Activated naive CD4-positive, alpha-beta T cell treated with anti-CD3 and anti-CD28 coated beads for 36 hours (primary cell): ENCODE data around the gene SCART1. TPM values are rescaled to one million over a fixed set of nuclear protein-coding genes. Genes with fewer than 3 reads are reported as not detected.
"Not testable (repeated sequence)": the region's sequence is repeated elsewhere in the genome, so short reads cannot be mapped to it uniquely, and the experiment has no call there.

Experiments used
- CTCF ChIA-PET: fragments of 350-600 bp; sonication (Branson Sonifier 250); formaldehyde crosslinking; loops from one replicate; lab custom pipeline; 2021; ENCODE audit warnings: antibody characterized with exemption; lab: Charles Lee
- DNase-seq: peaks from one replicate; pipeline ENCODE4 v3.0.0-alpha.2; 2020
- H3K27ac Mint-ChIP-seq: one replicate; pipeline ENCODE4 v1.8.0; 2021; ENCODE audit warnings: mild to moderate bottlenecking, mixed read lengths
- H3K27me3 Mint-ChIP-seq: one replicate; pipeline ENCODE4 v1.8.0; 2021; ENCODE audit warnings: low read depth, mixed read lengths
- H3K36me3 Mint-ChIP-seq: one replicate; pipeline ENCODE4 v1.8.0; 2021; ENCODE audit warnings: low read depth, mixed read lengths
- H3K4me1 Mint-ChIP-seq: one replicate; pipeline ENCODE4 v1.8.0; 2021; ENCODE audit warnings: low read depth, mixed read lengths
- H3K4me3 Mint-ChIP-seq: one replicate; pipeline ENCODE4 v1.8.0; 2021; ENCODE audit warnings: mild to moderate bottlenecking, moderate library complexity, mixed read lengths
- H3K9me3 Mint-ChIP-seq: one replicate; pipeline ENCODE4 v1.8.0; 2021; ENCODE audit warnings: mixed read lengths
- intact Hi-C: fragments of 100-400 bp; cut with micrococcal nuclease; formaldehyde crosslinking; loops from one replicate; pipeline ENCODE4 v1.15.1; 2023
- total RNA-seq, 2 experiments: library from RNA; stranded (reverse); gene quantifications; one replicate each; pipeline ENCODE4 v1.2.3, GENCODE V29; 2021

Gene SCART1
- total RNA-seq, 2 experiments from 2014 or later, result 1.5 to 1.6 TPM

DNA sequence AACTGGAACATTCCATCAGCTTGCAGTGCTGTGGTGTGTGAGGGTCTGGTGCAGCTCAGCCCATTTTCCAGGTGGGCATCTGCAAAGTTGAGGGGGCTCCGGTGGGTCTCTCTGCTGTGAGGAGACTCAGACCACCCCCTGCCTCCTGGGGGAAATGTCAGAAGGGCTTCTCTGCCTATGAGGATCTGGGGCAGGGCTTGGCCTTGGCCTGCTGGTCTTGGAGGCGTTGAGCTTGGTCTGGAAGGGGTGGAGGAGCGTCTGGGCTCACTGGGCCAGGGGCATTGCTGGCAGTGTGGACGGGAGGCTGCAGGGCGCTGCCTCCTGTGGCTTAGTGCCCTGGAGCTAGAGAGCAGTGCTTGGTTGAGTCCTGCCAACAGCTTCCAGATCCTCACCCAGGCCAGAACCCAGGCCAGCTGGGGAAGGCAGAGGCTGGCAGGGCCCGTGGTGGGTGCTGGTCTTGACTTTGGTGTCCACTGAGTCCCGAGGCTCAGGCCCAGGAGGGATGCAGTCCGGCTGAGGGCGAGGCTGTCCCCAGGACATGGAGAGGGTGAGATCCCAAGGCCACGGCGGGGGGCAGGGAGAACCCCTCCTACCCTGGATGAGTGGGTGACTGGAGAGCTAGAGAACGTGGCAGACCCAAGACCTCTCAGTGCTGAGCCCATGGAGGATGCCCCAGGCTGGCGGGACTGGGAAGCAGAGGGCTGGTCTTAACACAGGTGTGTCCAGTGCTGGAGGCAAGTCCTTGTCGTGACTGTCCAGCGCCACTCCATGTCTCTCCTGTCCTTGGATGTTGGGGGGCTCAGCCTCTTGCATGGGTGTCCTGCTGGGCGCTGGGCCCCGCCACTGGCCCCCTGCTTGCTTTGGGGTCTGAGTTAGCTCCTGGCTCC, 32.2 kb upstream of the SCART1 start:
- H3K4me1 Mint-ChIP-seq, result peaks cover 2% of the 10 kb centered on the region
- DNase-seq, result no peak
- H3K9me3 Mint-ChIP-seq, result no peaks in the 10 kb centered on the region
- peaks cover 8% of the 10 kb centered on the region for H3K36me3 Mint-ChIP-seq
- H3K27ac Mint-ChIP-seq, result no peak overlapping the region
- no peaks in the 10 kb centered on the region for H3K27me3 Mint-ChIP-seq
- H3K4me3 Mint-ChIP-seq, result no peak overlapping the region
- intact Hi-C loops, result no loop called here
- CTCF ChIA-PET, result interaction anchor here (0.7 to 1.0 kb wide), 3 partner anchors 10 to 92 kb away, joined by 3 to 5 read pairs (median 4); no protein-coding TSS in a partner anchor

DNA sequence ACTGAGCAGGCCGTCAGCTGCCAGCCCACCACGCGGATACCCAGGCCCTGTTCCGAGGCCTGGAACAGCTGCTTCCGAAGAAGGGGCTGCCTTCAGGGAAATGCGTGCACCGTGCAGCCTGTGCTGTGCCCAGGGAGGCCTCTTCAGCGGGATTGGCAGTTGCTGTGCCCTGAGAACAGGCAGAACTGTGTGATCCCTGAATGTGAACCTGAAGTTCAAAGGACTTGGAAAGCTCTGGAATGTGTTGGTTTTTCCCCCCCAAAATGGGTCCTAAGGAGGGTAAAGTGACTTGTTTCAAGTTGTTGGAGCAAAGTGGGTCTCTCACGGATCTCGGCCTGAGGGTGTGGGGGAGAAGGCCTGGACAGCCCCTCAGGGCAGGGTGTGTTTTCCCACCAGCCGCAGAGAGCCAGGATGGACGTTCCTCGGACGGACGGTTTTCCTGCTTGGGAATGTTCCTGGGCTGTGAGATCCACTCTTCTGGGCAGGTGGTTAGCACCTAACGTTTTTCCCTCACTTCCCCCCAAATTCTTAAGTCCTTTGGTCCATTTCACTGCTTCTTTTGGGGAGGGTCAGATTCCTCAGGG, 31.4 kb upstream of the SCART1 start:
- no peak for DNase-seq
- no peak overlapping the region for H3K27ac Mint-ChIP-seq
- peaks cover 2% of the 10 kb centered on the region for H3K4me1 Mint-ChIP-seq
- H3K9me3 Mint-ChIP-seq, result no peaks in the 10 kb centered on the region
- CTCF ChIA-PET, result interaction anchor here (0.7 to 1.0 kb wide), 3 partner anchors 10 to 93 kb away, joined by 3 to 5 read pairs (median 4); no protein-coding TSS in a partner anchor
- no peaks in the 10 kb centered on the region for H3K27me3 Mint-ChIP-seq
- peaks cover 8% of the 10 kb centered on the region for H3K36me3 Mint-ChIP-seq
- intact Hi-C loops, result no loop called here
- H3K4me3 Mint-ChIP-seq, result no peak overlapping the region

DNA sequence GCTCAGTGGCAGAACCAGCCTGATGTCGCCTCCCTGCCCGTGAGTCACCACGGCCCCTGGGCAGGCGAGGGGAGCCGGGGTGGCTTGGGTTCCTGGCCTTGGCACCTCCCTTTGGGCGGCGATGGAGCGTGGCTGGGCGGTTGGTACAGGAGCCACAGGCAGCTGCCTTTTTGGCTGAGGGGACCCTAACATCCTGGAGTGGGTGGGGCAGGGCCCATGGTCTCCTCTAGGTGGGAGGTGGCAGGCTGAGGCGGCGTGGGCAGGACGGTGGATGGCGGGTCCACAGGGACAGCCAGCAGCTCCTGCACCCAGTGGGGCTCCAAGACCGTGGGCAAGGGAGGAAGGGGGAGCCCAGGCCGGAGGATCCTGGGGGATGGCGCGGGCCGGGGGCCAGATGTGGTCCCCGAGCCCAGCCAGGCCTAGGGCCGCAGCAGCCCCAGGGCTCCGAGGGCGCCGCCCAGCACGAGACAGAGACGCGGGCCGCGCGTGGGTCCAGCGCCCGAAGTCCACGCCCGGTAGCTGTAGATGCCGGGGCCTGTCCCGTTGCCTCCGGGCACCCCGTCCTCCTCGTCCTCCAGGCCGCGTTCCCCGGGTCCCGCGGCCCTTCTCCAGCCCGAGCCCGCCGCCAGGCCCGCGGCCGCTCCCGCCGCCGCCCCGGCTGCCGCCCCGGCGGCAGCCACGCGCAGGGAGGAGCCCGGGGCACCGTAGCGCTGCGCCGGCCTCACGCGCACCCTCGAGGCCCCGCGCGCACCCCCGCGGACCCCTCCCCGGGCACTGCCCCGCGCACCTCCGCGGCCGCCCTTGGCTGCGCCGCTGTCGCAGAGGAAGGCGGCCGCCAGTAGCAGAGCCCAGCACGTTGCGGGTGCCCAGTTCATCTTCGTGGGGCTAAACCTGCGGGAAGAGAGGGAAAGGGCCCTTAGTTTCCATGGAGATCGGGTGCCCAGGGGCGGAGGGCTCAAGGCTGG, 30.7 kb upstream of the SCART1 start:
- CTCF ChIA-PET, result no interaction called here
- Mint-ChIP-seq H3K9me3 (no peaks in the 10 kb centered on the region), H3K4me1 (peaks cover 2% of the 10 kb centered on the region), H3K36me3 (peaks cover 8% of the 10 kb centered on the region), H3K27ac (no peak overlapping the region), H3K4me3 (peak overlapping the region; percentile 41), H3K27me3 (no peaks in the 10 kb centered on the region)
- intact Hi-C loops, result no loop called here
- no peak for DNase-seq

DNA sequence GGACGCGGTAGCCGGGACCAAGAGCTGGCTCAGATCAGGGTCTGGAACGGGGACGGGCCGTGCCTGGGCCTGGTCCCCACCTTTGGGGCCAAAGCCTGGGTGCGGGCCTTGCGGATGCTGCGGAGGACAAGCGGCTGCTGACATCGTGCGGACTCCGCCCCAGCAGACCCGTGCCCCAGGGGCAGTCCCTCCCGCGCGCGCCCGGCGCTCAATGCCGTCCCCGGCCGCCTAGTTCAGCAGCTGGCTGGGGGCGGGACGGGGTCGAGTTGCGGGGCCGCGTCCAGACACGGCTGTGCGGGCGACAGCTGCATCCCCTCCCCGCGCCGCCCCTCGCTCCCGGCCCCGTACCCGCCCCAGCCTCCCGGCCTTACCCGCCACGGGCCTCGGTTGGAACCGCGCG, 29.6 kb upstream of the SCART1 start:
- intact Hi-C loops, H3K36me3 Mint-ChIP-seq, H3K4me1 Mint-ChIP-seq, H3K27me3 Mint-ChIP-seq, H3K4me3 Mint-ChIP-seq, H3K9me3 Mint-ChIP-seq, H3K27ac Mint-ChIP-seq, DNase-seq, CTCF ChIA-PET: not testable (repeated sequence)

DNA sequence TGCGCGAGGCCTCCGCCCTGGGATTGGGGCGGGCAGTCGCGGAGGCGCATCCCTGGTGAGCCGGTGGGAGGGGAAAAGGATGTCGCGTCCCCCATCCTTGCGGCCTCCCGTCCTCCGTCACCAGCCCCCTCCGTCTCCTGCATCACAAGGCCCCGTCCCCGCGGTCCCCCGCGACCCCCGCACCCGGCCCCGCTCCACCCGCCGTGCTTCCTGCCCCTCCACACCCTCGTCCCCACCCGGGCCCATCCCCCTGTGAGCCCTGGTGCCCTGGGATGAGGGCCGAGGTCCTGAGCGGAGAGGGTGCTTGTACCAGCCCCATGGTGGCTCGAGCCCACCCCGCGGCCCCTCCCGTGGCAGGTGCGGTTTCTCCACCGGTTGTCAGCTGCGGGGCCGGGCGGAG, 29.1 kb upstream of the SCART1 start, which contains the start of gene SPRN:
Gene SPRN, minus strand, starts transcription at position 25 of the 400 bp plus-strand sequence. CDS start 944 bp downstream, outside the sequence.
- intact Hi-C loops, H3K36me3 Mint-ChIP-seq, CTCF ChIA-PET, H3K9me3 Mint-ChIP-seq, DNase-seq, H3K27ac Mint-ChIP-seq, H3K4me1 Mint-ChIP-seq, H3K27me3 Mint-ChIP-seq: not testable (repeated sequence)
- peak within 1 kb of the TSS; percentile 41 for H3K4me3 Mint-ChIP-seq

DNA sequence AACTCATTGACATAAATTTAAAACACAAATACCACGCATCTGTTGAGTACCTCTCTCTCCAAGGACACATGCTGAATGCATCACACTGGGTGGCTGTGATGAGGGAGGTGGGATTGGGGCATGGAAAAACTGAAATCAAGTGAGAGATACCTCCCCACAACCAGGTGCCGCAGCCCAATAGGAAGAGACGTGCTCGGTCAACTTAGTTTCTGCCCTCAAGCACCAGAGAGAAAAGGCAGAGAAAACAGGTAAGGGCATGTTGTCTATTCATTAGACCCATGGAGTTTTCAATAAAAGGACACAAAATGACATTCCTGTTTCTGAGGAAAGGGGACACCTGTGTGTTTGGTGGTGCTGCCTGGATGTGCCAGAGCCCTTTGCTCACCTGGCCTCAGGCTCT, 24.2 kb upstream of the SCART1 start:
- DNase-seq, H3K27me3 Mint-ChIP-seq, H3K36me3 Mint-ChIP-seq, CTCF ChIA-PET, H3K4me1 Mint-ChIP-seq, H3K27ac Mint-ChIP-seq, H3K9me3 Mint-ChIP-seq, H3K4me3 Mint-ChIP-seq: not testable (repeated sequence)
- intact Hi-C loops, result loop anchor here (5.0 kb wide), 1 partner anchor 143 kb away; no protein-coding TSS in a partner anchor

DNA sequence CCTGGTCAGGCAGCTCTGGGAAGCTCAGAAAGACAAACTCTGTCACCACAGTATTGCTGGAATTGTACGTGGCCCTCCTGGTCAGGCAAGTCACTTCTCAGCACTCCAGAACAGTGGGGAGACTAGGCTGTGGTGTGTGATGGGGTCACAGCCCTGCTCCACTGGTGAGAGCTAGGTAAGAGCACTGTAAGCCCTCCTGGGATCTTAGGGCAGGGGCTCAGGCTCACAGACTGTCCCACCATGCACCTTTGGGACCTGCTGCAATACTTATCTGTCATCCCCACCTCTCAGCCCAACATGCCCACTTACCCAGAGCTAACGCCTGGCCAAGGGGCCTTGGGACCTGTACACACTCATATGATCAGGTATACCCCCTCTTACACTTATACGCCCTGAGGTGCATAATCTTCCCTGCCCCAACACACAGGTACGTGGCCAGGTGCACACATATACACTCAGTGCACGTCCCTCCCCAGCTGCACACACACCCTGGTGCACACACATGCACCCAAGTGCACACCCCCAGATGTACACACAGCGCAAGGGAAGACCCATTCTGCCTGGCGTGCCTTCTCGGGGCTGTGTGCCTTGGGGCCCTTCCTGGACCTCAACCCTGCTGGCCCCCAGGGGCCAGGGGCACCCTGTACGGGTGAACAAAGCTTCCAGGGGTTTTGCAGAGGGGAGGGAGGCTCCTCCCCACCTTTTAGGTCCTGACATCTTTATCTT, 21.7 kb upstream of the SCART1 start:
- intact Hi-C loops, H3K4me3 Mint-ChIP-seq, H3K4me1 Mint-ChIP-seq, CTCF ChIA-PET, H3K9me3 Mint-ChIP-seq, H3K27me3 Mint-ChIP-seq, DNase-seq, H3K27ac Mint-ChIP-seq, H3K36me3 Mint-ChIP-seq: not testable (repeated sequence)

DNA sequence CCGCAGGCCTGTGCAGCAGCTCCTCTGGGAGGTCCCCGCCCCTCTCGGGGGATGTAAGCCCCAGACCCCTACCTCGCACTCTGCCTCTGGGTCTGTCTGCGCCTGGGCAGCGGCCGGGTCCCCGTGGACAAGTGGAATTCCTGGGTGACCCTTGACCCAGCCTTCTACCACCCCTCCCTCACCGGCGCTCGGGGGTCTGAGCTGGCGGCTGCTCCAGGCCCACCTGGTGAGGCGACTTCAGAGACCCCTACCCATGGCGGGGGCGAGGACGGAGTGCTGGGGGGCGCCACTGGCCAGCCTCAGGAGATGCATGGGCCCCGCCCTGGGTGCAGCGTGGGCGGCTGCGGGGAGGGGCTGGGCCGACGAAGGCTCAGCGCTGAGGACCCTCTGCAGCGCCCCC, 21.0 kb upstream of the SCART1 start:
- H3K27me3 Mint-ChIP-seq, DNase-seq, intact Hi-C loops, CTCF ChIA-PET, H3K36me3 Mint-ChIP-seq, H3K9me3 Mint-ChIP-seq, H3K27ac Mint-ChIP-seq, H3K4me1 Mint-ChIP-seq, H3K4me3 Mint-ChIP-seq: not testable (repeated sequence)

DNA sequence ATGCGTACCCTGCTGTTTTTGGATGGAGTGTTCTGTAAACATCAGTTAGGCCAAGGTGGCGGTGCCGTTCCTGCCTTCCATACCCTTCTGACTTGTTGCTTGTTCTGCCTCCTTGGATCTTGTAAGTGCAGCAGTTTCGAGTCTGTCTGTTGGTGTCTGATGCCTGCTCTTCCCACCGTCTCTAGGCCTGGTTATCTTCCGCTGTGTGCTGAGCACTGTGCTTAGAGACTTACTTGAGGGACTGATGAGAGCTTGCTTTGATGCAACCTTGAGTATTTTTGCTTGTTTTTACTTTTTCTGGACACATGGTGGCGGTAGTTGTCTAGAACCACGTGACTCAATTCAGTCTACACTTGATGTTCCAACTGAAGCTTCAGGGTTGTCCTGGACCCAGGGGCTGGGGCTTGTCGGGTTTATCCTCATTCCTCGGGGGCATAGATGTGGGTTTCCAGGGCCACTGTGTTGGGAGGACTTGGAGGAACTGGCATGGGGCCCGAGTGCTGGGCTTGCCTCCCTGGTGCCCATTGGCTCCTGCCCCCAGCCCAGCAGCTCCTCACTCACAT, 15.0 kb upstream of the SCART1 start:
- CTCF ChIA-PET, result interaction anchor here (0.8 to 2.8 kb wide), 11 partner anchors 12 to 182 kb away, joined by 3 to 16 read pairs (median 4); partner anchors contain the start of gene SCART1
- no peak overlapping the region for H3K27ac Mint-ChIP-seq
- peaks cover 6% of the 10 kb centered on the region for H3K27me3 Mint-ChIP-seq
- H3K9me3 Mint-ChIP-seq, result no peaks in the 10 kb centered on the region
- H3K36me3 Mint-ChIP-seq, result no peaks in the 10 kb centered on the region
- peaks cover 7% of the 10 kb centered on the region for H3K4me1 Mint-ChIP-seq
- DNase-seq, result no peak
- no peak overlapping the region for H3K4me3 Mint-ChIP-seq
- intact Hi-C loops, result loop anchor here (2.0 kb wide), 1 partner anchor 58 kb away; no protein-coding TSS in a partner anchor

DNA sequence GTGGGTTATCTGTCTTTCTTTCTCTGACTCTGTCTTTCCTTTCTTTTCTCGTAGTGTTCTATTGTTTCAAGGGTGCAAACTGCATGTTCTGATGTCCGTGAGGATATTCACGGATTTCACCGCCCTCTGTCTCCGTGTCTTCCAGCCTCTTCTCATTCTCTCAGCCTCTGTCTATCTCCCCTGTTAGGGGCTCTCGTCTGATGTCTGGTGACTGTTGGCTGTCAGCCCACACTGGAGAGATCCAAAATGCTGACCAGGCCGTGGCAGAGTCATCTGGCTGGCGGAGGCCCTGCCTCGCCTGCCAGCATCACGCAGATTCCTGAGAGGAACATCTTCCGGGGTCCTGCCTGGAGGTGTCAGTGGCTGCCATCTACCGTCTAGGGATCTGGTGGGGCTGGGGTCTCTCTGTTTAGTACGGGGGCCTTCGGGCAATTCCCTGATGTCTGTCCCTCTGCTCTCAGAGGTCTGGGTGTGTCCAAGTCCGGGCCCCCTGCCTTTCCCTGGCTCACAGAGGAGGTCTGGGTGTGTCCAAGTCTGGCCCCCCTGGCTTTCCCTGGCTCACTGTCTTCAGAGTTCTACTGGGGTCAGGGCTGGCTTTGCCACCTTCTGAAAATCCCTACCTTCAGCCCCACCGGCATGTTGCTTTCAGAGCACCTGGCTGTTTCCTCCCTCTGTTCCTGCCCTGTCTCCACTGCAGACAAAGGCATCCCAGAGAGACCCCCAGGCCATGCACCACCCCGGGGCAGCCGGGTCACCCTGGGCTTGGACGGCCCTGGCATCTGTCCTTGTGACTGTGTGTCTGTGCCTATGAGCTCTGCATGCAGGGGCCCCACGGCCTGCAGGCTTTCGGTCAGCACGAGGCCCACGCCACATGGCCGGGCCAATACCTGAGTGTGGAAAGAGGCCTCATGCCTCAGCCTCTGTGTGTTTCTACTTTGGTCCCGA, 14.0 kb upstream of the SCART1 start:
- no peak for DNase-seq
- H3K9me3 Mint-ChIP-seq, result no peaks in the 10 kb centered on the region
- H3K27ac Mint-ChIP-seq, result no peak overlapping the region
- no peak overlapping the region for H3K4me3 Mint-ChIP-seq
- intact Hi-C loops, result loop anchor here (2.0 kb wide), 1 partner anchor 57 kb away; no protein-coding TSS in a partner anchor
- CTCF ChIA-PET, result interaction anchor here (0.8 to 2.8 kb wide), 10 partner anchors 13 to 181 kb away, joined by 3 to 16 read pairs (median 3); partner anchors contain the start of gene SCART1
- peaks cover 6% of the 10 kb centered on the region for H3K27me3 Mint-ChIP-seq
- no peaks in the 10 kb centered on the region for H3K36me3 Mint-ChIP-seq
- H3K4me1 Mint-ChIP-seq, result peaks cover 7% of the 10 kb centered on the region
